Fibroblast of the conjunctiva (primary cell): ENCODE data around the gene TCN2.
"Not testable (repeated sequence)": the region's sequence is repeated elsewhere in the genome, so short reads cannot be mapped to it uniquely, and the experiment has no call there.

Experiments
- DNase-seq: peaks from one replicate; pipeline ENCODE4 v3.0.0-alpha.2; 2010; ENCODE audit warnings: low read depth

The TCN2 gene

DNA sequence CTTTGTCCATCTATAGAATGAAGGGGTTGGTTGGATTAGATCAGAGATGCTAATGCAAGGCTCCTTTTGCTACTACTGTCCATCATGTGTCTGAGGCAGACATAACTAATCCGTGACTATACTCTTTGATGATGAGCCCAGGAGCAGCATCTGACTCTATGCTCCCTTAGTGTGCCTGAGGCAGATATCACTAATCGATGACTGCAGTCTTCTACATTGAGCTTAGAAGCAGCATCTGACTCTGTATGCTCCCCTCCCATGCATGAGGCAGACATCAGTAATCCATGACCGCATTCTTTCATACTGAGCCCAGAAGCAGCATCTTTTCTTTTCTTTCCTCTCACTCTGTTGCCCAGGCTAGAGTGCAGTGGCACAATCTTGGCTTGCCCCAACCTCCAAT lies 4.2 kb downstream of the TCN2 start:
- no peak for DNase-seq

GRCh38 chr22:30612789-30613188 lies 5.8 kb downstream of the TCN2 start:
- no peak for DNase-seq

- no peak for DNase-seq
These were observed 7.3 kb downstream of the TCN2 start for GRCh38 chr22:30614268-30614667.

GRCh38 chr22:30614879-30615278 lies 7.9 kb downstream of the TCN2 start:
- no peak for DNase-seq

- DNase-seq, result no peak
These were observed 8.6 kb downstream of the TCN2 start for GRCh38 chr22:30615543-30615954.

DNA sequence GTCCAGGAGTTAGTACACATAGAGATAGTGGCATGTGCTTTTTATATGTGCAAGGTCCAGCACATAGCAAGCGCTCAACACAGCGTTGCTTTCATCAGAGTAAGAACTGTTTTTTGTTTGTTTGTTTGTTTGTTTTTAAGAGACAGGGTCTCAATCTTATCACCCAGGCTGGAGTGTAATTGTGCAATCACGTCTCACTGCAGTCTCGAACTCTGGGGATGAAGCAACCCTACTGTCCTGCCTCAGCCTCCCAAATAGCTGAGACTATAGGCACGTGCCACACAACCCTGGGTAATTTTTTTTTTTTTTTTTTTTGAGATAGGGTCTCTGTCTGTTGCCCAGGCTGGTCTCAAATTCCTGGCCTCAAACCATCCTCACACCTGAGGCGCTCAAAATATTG lies 10.8 kb downstream of the TCN2 start:
- DNase-seq, result no peak

- DNase-seq, result not testable (repeated sequence)
These were observed 12.9 kb downstream of the TCN2 start for GRCh38 chr22:30619909-30620308.

- DNase-seq, result no peak
These were observed 19.4 kb downstream of the TCN2 start for GRCh38 chr22:30626413-30626812.

DNA sequence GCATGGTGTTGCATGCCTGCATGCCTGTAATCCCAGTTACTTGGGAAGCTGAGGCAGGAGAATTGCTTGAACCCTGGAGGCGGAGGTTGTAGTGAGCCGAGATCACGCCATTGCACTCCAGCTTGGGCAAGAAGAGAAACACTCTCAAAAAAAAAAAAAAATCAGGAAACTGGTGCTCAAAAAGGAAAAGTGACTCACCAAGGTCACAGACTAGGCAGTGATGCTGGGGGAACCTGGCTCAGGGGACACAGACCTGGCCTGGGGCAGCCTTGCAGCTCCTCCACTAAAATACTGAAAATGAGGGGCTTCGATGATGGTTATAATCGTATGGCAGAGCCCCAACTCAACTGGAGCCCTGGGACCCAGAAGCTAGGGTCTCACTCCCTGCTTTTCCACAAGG lies 20.5 kb downstream of the TCN2 start:
- no peak for DNase-seq

- no peak for DNase-seq
These were observed 21.5 kb downstream of the TCN2 start for GRCh38 chr22:30628491-30628890.

DNA sequence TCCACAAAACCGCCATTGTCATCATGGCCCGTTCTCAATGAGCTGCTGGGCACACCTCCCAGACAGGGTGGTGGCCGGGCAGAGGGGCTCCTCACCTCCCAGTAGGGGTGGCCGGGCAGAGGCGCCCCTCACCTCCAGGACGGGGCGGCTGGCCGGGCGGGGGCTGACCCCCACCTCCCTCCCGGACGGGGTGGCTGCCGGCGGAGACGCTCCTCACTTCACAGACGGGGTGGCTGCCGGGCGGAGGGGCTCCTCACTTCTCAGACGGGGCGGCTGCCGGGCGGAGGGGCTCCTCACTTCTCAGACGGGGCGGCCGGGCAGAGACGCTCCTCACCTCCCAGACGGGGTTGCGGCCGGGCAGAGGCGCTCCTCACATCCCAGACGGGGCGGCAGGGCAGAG lies 24.5 kb downstream of the TCN2 start:
- not testable (repeated sequence) for DNase-seq

DNA sequence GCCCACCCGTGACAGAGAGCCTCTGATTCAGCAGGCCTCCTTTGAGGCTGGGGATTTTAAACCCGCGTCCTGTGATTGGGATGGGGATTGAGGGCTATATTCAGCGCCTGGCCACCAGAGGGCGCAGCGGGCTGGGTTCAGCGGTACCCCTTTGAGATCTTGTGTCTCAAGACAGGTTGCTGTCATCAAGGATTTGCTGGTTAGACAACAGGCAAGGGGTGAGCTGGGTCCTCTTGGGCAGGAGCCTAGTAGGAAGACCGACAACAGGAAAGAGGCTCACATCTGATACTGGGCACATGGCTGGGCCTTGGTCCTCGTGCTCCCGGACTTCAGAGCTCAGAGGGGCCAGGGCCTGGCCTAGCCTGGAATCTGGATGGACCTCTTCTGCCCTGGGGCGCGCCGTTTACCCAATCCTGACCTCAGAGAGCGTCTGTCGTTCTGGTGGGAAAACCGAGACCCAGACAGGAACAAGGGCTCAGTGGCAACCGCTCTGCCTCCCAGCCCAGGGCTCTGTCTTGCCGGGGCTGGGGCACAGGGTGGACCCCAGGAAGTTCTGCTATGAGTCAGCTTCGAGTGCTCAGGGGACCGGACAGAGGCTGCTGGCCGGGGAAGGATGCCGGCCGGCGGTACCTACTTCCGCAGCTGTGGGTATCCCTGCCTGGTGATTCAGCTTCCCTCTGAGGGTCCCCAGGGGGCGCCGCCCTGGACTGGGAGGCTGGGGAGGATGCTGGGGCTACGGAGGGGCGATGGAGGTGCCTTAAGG lies 27.7 kb downstream of the TCN2 start:
- DNase-seq, result peak; percentile 87

DNA sequence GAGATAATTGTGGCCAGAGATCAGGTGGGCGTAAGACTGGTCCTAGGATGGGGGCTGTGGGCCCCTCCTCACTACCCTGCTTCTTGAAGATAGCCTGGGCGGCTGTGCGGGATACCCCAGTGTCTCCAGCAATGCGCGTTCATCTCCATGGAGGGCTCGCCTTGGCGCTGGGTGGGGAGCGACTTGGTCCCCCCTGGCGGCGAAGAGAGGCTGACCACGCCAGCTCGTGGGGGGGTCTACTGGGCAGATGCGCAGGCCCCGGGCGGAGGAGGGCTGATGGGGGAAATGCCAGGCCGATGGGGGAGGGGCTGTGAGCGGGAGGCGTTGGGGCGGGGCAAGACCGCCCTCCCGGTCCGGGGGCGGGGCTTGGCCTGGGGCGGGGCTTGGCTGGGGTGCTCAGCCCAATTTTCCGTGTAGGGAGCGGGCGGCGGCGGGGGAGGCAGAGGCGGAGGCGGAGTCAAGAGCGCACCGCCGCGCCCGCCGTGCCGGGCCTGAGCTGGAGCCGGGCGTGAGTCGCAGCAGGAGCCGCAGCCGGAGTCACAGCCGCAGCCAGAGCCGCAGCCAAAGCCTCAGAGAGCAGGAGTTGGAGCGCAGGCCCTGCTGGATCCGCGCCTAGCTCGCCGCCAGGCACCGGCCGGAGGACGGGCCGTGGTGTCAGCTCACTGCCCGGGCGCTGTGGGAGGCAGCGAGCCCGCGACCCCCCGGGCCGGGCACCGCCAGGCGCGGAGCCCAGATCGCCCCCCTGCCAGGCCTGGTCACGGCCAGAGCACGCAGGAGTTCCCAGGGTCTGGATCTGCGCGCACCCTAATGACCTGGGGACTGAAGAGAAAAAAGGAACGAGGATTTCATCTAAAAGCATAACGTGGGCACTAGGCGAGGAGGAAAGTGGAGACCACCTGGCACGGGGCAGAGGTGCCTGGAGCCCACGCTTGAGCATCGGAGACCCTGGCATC lies 28.6 kb downstream of the TCN2 start, which contains the start of gene SLC35E4:
Gene SLC35E4, plus strand, starts transcription at position 509 of the 953 bp plus-strand sequence. CDS start 670 bp downstream, outside the sequence.
- DNase-seq, result peak; percentile 85

GRCh38 chr22:30636226-30637077 lies 29.5 kb downstream of the TCN2 start:
- no peak for DNase-seq

- no peak for DNase-seq
These were observed 30.7 kb downstream of the TCN2 start for GRCh38 chr22:30637701-30638114.

GRCh38 chr22:30640361-30640760 lies 33.4 kb downstream of the TCN2 start:
- DNase-seq, result no peak

- DNase-seq, result no peak
These were observed 34.0 kb downstream of the TCN2 start for GRCh38 chr22:30640839-30641430.

DNA sequence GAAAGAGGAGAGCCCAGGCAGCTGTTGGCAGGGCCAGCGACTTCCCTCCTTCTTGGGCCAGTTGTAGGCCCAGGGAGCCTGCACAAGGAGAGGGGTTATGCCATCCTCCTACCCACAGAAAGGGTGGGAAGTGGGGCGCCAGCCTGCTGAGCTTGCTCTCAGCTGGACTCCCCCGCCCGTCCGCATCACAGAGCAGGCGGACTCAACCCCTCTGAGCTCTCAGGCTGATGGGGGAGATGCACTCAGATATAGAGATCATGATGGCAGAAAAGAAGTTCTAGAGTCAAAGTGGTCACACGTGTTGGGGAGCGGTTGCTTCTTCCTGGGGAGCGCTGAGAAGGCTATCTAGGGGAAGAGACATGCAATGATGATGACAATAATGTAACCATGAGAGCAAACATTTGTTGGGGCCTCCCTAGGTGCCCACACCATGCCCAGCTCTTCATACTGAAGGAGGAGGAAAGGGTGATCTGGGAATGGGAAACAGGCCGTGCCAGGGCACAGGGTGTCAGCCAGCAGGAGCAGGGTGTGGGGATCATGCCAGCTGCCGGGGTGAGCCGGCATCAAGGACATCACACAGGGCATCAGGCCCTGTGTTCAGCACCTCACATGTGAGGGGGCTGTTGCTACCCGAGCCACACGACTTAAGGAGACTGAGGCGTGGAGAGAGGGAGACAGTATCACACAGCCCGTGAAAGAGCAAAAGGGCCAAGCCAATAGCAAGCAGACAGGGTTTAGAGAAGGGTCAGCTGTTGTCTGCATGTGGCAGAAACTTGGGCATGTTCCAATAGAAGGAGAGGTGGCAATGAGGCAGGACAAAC lies 36.3 kb downstream of the TCN2 start:
- DNase-seq, result no peak

- DNase-seq, result no peak
These were observed 39.7 kb downstream of the TCN2 start for GRCh38 chr22:30646518-30647160.

GRCh38 chr22:30647536-30647935 lies 40.6 kb downstream of the TCN2 start:
- DNase-seq, result no peak
